Sigmoid colon (tissue), 3 donors: ENCODE data around the gene TMEM204.

ENCODE experiments used
- POLR2A ChIP-seq, 2 donors: fragments of 450-650 bp; IDR thresholded peaks; one replicate each; pipeline ENCODE4 v1.6.1; 2016; ENCODE audit warnings: antibody characterized with exemption in 2 of 2, mild to moderate bottlenecking in 2 of 2, moderate library complexity in 2 of 2
- TF ChIP-seq, protein P1 (sequence below), 4 experiments: fragments of 450-650 bp in 3 of 4; fragments of 200-600 bp in 1 of 4; IDR thresholded peaks; one replicate each; pipeline ENCODE4 v1.5.1; 2016 to 2019; ENCODE audit warnings: antibody characterized with exemption in 4 of 4, mild to moderate bottlenecking in 3 of 4, moderate library complexity in 2 of 4

DNA sequence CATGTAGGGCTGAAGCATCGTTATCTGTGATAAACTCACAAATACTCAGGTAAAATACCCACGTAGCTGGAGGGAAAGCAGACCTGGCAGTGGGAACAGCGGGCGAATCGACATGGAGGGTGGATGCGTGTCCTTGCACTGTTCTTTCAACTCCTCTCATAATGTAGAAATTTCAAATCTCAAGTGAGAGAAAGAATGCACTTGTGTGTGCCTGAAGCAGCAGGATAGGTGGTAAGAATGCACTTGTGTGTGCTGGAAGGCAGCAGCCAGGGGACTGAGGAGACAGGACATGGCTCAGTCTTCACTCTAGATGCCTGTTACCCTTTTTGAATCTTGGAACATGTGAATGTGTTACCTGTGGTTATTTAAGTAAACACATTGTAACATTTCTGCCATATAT lies 68.0 kb downstream of the TMEM204 start:
- TF ChIP-seq, protein P1, sequence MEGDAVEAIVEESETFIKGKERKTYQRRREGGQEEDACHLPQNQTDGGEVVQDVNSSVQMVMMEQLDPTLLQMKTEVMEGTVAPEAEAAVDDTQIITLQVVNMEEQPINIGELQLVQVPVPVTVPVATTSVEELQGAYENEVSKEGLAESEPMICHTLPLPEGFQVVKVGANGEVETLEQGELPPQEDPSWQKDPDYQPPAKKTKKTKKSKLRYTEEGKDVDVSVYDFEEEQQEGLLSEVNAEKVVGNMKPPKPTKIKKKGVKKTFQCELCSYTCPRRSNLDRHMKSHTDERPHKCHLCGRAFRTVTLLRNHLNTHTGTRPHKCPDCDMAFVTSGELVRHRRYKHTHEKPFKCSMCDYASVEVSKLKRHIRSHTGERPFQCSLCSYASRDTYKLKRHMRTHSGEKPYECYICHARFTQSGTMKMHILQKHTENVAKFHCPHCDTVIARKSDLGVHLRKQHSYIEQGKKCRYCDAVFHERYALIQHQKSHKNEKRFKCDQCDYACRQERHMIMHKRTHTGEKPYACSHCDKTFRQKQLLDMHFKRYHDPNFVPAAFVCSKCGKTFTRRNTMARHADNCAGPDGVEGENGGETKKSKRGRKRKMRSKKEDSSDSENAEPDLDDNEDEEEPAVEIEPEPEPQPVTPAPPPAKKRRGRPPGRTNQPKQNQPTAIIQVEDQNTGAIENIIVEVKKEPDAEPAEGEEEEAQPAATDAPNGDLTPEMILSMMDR (IDR thresholded peaks at IDR 0.05), result no peak
- TF ChIP-seq POLR2A (IDR thresholded peaks at IDR 0.05), result no peak
